Measurements from ENCODE around the gene PKM. TPM values are rescaled to one million over a fixed set of nuclear protein-coding genes. Genes with fewer than 3 reads are reported as not detected.

The PKM gene
- total RNA-seq, 3 donors from 2014 or later, result 328 to 450 (median 372) TPM

- DNase-seq (no peak), ATAC-seq (no peak)
- no peak for TF ChIP-seq CTCF (IDR thresholded peaks at IDR 0.05)
- H3K4me3 ChIP-seq, result no peak overlapping the region
- H3K36me3 ChIP-seq (ENCODE audit: low read depth), result no peaks in the 10 kb centered on the region
- intact Hi-C loops (cut with DNase I, micrococcal nuclease), result no loop called here
- H3K4me1 ChIP-seq (ENCODE audit: low read depth), result peaks cover 11% of the 10 kb centered on the region
- no peaks in the 10 kb centered on the region for H3K9me3 ChIP-seq
Measured at GRCh38 chr15:72235298-72235697, 4.3 kb upstream of the PKM start.

GRCh38 chr15:72233769-72234168 is 2.8 kb upstream of the PKM start:
- no peak for DNase-seq
- no peaks in the 10 kb centered on the region for H3K36me3 ChIP-seq (ENCODE audit: low read depth)
- intact Hi-C loops (cut with DNase I, micrococcal nuclease), result no loop called here
- ATAC-seq, result no peak
- peaks cover 18% of the 10 kb centered on the region for H3K4me1 ChIP-seq (ENCODE audit: low read depth)
- no peak overlapping the region for H3K4me3 ChIP-seq
- H3K9me3 ChIP-seq, result no peaks in the 10 kb centered on the region
- no peak for TF ChIP-seq CTCF (IDR thresholded peaks at IDR 0.05)

GRCh38 chr15:72231833-72232478 is 966 bp upstream of the PKM start:
- H3K9me3 ChIP-seq, result no peaks in the 10 kb centered on the region
- TF ChIP-seq CTCF (IDR thresholded peaks at IDR 0.05), result no peak
- DNase-seq (peak; percentile 47 to 76 (median 61)), ATAC-seq (peak; percentile 37)
- no peaks in the 10 kb centered on the region for H3K36me3 ChIP-seq (ENCODE audit: low read depth)
- intact Hi-C loops (cut with DNase I, micrococcal nuclease), result no loop called here
- H3K4me3 ChIP-seq, result peak overlapping the region; percentile 71
- peaks cover 23% of the 10 kb centered on the region for H3K4me1 ChIP-seq (ENCODE audit: low read depth)

GRCh38 chr15:72230197-72231065 is 559 bp downstream of the PKM start:
- no peak for TF ChIP-seq CTCF (IDR thresholded peaks at IDR 0.05)
- intact Hi-C loops (cut with DNase I, micrococcal nuclease), result no loop called here
- ATAC-seq (peak; percentile 51), DNase-seq (peak; percentile 84 to 94 (median 91))
- no peaks in the 10 kb centered on the region for H3K9me3 ChIP-seq
- H3K4me3 ChIP-seq, result peak overlapping the region; percentile 71
- no peaks in the 10 kb centered on the region for H3K36me3 ChIP-seq (ENCODE audit: low read depth)
- peaks cover 30% of the 10 kb centered on the region for H3K4me1 ChIP-seq (ENCODE audit: low read depth)

GRCh38 chr15:72229947-72230196 is 1.1 kb downstream of the PKM start:
- ATAC-seq, result peak; percentile 5
- peaks cover 30% of the 10 kb centered on the region for H3K4me1 ChIP-seq (ENCODE audit: low read depth)
- peak overlapping the region; percentile 71 for H3K4me3 ChIP-seq
- DNase-seq, result peak in 1 of 3 donors; percentile 58
- intact Hi-C loops (cut with DNase I, micrococcal nuclease), result no loop called here
- no peaks in the 10 kb centered on the region for H3K9me3 ChIP-seq
- TF ChIP-seq CTCF (IDR thresholded peaks at IDR 0.05), result no peak
- no peaks in the 10 kb centered on the region for H3K36me3 ChIP-seq (ENCODE audit: low read depth)

Measured in mucosa of descending colon (tissue), 3 donors.